HG03139 (cell line): ENCODE measurements around the gene C3orf49.

Experiments
- ATAC-seq: cut with Tn5 transposase; IDR thresholded peaks from one replicate; pipeline ENCODE4 v1.9.1; 2021; ENCODE audit not compliant: unreplicated experiment

Gene C3orf49

DNA sequence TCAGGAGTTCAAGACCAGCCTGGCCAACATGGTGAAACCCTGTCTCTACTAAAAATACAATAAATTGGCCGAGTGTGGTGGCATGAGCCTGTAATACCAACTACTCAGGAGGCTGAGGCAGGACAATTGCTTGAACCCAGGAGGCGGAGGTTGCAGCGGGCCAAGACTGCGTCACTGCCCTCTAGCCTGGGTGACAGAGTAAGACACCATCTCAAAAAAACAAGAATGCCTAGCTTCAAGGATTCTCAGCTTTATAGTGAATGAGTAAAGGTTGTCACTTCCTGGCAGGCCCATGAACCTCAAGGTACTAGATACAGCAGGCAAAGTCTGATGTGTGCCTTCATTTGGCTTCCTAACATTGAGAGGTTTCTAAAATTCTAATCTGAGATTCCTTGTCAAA lies 30.1 kb downstream of the C3orf49 start:
- ATAC-seq: no peak

DNA sequence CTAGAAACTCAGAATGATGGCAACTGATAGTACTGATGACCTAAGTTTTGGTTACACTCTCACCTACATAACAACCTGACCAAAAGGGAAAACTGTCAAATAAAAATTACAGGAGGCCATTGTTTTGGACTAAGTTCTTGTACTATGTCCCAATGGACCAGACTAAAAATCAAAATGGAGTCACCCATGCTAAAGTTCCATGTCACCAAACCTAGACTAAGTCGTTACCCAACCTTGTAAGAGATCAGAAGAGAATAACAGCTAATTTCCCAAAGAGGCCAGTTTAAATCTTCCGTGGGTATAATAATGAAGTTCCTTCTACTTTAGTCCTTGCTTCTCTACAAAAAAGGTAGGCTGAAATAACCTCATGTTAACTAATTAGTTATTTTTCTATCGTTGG lies 32.2 kb downstream of the C3orf49 start:
- ATAC-seq: no peak

- no peak for ATAC-seq
Measured at GRCh38 chr3:63853106-63853505, 34.0 kb downstream of the C3orf49 start.

DNA sequence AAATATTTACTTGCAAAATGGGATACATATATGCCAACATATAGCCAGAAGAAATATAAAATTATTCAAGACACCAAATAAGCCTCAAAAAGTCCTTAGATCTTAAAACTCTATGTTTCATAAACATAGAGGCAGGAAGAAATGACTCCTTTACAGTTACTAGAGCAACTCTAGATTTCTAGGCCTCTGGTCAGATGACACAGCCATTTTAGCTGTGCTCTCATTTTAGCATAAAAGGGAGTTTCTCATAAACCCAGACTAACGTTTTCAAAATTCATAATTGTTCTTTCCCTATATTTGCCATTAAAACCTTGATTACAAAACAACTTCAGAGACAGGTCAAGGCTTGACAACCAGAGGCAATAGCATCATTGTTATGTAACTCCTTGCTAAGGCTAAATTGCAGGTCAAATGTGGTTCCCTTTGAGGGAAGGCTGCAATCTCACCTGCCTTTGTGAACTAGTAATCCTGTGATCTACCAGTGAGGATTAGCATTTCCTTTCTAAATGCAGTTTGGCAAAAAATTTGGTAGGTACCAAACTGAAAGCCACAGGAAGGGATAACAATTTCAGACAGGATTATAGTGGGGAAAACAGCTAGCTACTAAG lies 36.3 kb downstream of the C3orf49 start:
- ATAC-seq: no peak

- no peak for ATAC-seq
Measured at GRCh38 chr3:63857311-63857710, 38.2 kb downstream of the C3orf49 start.

DNA sequence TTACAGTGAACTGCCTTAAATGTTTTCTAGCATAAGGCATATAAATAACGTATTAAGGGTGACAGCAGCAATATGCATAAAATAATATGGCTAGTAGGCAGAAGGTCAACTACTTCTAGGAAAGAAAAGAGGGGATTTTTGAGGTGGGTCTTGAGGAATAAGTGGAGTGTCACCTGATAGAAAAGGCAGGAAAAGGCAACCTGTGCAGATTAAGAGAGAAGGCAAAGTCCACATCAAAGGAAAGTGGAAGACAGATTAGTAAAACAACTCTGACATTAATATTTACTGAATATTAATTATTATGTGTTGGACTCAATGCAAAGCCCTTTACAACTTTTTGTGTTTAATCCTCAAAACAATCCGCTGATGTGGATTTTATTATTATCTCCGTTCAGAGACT lies 41.7 kb downstream of the C3orf49 start:
- ATAC-seq: no peak

GRCh38 chr3:63861306-63861705 lies 42.2 kb downstream of the C3orf49 start:
- no peak for ATAC-seq

- no peak for ATAC-seq
Measured at GRCh38 chr3:63862804-63863149, 43.7 kb downstream of the C3orf49 start.

GRCh38 chr3:63863150-63864007 lies 44.3 kb downstream of the C3orf49 start, which contains the start of the genes ATXN7 and THOC7:
Gene ATXN7 (plus strand): TSS chr3:63863867. CDS start chr3:63912599, 48,732 bp downstream.
Gene THOC7 (minus strand): TSS chr3:63863805. CDS start chr3:63863790, 15 bp downstream.
- peak; percentile 71 for ATAC-seq

DNA sequence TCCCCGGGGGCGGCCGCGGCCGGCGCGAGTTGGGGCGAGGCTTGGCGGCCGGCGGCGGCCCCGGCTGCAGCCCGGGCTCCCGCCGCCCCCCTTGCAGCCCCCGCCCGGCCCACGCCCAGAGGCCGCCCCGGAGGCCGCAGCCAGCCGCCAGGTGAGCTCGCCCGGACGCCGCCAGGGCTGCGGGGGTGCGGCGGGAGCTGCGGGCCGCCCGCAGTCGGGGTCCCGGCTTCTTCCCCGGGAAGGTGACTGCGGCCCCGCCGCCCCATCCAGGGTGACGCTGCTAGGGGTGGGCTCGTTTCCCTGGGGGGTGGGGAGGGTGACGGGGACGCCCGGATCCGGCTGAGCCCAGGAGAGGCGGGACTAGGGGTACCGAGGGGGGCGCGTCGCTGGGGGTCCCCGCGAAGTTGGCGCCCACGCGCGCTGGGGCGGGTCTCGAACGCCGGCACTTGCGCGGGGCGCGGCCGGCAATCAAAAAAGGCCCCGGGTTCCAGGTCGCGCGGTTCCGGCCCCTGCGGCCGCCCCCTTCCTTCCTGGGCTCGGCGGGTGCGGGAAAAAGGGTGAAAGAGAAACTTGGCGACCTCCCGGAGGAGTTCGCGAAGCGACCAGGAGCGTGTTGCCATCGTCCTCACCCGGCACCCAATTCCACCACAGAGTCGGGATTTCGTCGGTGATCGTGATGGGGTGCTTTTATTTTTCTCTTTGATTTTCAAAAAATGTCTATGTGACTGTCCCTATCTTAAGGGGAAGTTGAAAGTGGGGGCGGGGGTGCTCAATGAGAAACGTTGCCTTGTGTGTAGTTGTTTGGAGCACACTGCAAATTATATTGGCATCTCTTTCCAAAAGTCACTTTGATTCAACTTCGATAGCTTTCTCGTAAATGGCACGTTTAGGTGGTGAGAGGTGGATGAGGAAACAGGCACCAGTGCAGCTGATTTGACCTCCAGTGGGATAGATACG lies 45.2 kb downstream of the C3orf49 start:
- ATAC-seq: peak; percentile 44

GRCh38 chr3:63864965-63865327 lies 45.8 kb downstream of the C3orf49 start:
- ATAC-seq: no peak

- no peak for ATAC-seq
Measured at GRCh38 chr3:63867225-63867624, 48.1 kb downstream of the C3orf49 start.

DNA sequence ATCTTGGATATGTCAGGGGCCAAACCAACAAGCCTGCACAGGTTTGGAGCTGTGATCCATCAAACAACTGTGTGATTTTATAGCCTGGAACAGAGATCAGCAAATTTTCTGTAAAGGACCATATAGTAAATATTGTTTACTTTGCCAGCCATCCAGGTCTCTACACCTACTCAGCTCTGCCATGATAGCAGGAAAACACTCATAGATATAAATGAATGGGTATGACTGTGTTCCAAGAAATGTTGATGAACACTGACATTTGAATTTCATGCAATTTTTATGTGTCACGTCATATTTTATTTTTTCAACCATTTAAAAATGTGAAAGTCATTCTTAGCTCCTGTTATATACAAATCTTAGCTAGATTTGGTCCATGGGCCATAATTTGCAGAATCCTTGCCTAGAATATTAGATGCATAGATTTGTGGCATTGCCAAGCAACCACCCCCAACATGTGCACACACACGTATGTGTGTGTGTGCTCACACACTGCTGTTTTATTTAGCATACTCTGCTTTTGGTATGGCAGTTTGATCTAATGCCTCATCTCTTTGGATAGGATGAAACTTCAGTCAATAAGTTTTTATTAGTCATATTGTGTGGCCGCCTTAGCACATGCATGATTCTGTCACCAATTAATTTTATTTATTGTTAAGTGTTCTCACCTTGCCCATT lies 51.0 kb downstream of the C3orf49 start:
- no peak for ATAC-seq

- no peak for ATAC-seq
Measured at GRCh38 chr3:63870615-63871005, 51.5 kb downstream of the C3orf49 start.

GRCh38 chr3:63872135-63872924 lies 53.2 kb downstream of the C3orf49 start:
- no peak for ATAC-seq

- no peak for ATAC-seq
Measured at GRCh38 chr3:63874769-63875168, 55.7 kb downstream of the C3orf49 start.

- no peak for ATAC-seq
Measured at GRCh38 chr3:63875510-63875909, 56.4 kb downstream of the C3orf49 start.

DNA sequence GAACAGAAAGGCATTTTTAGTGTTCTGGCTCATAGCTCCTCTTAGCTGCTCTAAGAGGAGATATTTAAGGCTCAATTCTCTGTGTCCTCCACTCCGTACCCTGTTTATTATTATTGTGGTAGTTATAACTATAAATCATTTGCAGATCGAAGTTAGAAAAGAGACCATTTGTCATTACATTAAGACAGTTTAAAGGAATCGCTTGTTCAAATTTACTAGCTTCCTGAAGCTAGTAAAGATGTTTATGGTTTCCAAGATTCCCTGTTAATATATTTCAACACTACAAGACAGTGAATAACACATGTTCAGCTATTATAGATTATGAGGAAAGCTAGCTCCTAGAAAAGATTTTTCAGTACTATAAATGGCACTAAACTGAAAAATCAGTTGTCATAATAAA lies 57.2 kb downstream of the C3orf49 start:
- no peak for ATAC-seq

GRCh38 chr3:63877737-63878393 lies 58.8 kb downstream of the C3orf49 start:
- no peak for ATAC-seq
